Ovary (tissue), 9 donors: ENCODE measurements around the gene RCN1. TPM values are rescaled to one million over a fixed set of nuclear protein-coding genes. Genes with fewer than 3 reads are reported as not detected.

ENCODE experiments used
- DNase-seq, 5 donors: peaks; one replicate each; pipeline ENCODE4 v3.0.0-alpha.2; 2019 to 2020
- H3K27ac ChIP-seq, 2 donors: fragments of 200-600 bp; one replicate each; pipeline versions ENCODE4 v1.5.1 to v1.8.0; 2019 to 2022
- H3K27me3 ChIP-seq: fragments of 200-600 bp; one replicate; pipeline ENCODE4 v1.8.0; 2022
- H3K36me3 ChIP-seq: fragments of 200-600 bp; sonication (generic); one replicate; pipeline ENCODE4 v1.5.1; 2019
- H3K4me1 ChIP-seq: one replicate; pipeline ENCODE4 v1.8.1; 2013; ENCODE audit warnings: mild to moderate bottlenecking, moderate library complexity; ENCODE audit not compliant: insufficient read depth
- H3K4me3 ChIP-seq: fragments of 200-600 bp; sonication (generic); one replicate; pipeline ENCODE4 v1.5.1; 2017
- H3K9me3 ChIP-seq, 2 donors: fragments of 200-600 bp in 1 of 2; sonication (generic) in 1 of 2; one replicate each; pipeline versions ENCODE4 v1.5.1 to v1.8.1; 2013 to 2019; ENCODE audit warnings: mild to moderate bottlenecking in 1 of 2, moderate library complexity in 1 of 2
- EP300 ChIP-seq: sonication (generic); formaldehyde crosslinking; IDR thresholded peaks from one replicate; pipeline ENCODE4 v1.6.1; 2017; ENCODE audit warnings: antibody characterized with exemption
- POLR2A ChIP-seq: fragments of 450-650 bp; IDR thresholded peaks from one replicate; pipeline ENCODE4 v1.6.1; 2017; ENCODE audit warnings: antibody characterized with exemption, mild to moderate bottlenecking, moderate library complexity
- WGBS, 3 donors: extraction: QIAGEN DNeasy Blood & Tissue Kit in 1 of 3; methylation state at CpG; one replicate each; pipeline versions ENCODE4 v1.1.5 to v1.1.7; 2013 to 2017; 5-methylcytosine and 5-hydroxymethylcytosine counted together
- intact Hi-C, 4 donors: fragments of 100-400 bp; cut with DNase I; formaldehyde crosslinking; loops; one replicate each; pipeline versions ENCODE4 v1.11.0 to v1.15.1; 2022 to 2023
- polyA plus RNA-seq, 2 donors: library from polyadenylated mRNA; stranded (reverse); fragments of 200-250 nt in 1 of 2; fragments of 350-450 nt in 1 of 2; fragmentation: Illumina TruSeq in 1 of 2; extraction: RNeasy Lipid Tissue Mini Kit (QIAGEN cat#74804) in 1 of 2; gene quantifications; one replicate each; pipeline ENCODE4 v1.2.3, GENCODE V29; 2013 to 2014
- total RNA-seq, 7 donors: library from RNA; depleted of rRNA in 2 of 7; stranded (reverse); fragments of >200 nt in 2 of 7; fragmentation: NEBNext Ultra II Directional in 3 of 7; extraction: Animal tissue kit (Norgen Biotek cat#: 25700) in 3 of 7; gene quantifications; one replicate each; pipeline versions ENCODE4 v1.1.0 to v1.2.4, GENCODE V29; 2016 to 2023
- TF ChIP-seq, protein P1 (sequence below), 3 donors: fragments of 450-650 bp in 2 of 3; fragments of 200-600 bp in 1 of 3; IDR thresholded peaks; one replicate each; pipeline versions ENCODE4 v1.5.1 to v1.8.0; 2016 to 2022; ENCODE audit warnings: antibody characterized with exemption in 3 of 3, mild to moderate bottlenecking in 1 of 3
- donor health status: DM: no; HTN: no; CAD: no; lungs with moderate emphysema.
- donor health status: DM: no; HTN: no; CAD: no.
- donor health status: Bipolar disorder and iron deficiency.
- donor health status: DM: yes; HTN: yes; CAD: no.
- donor health status: DM: no; HTN: no; CAD: no.
- donor health status: DM: yes; HTN: yes; CAD: no.

The RCN1 gene
- total and polyA plus RNA-seq, 9 donors = 49.7 to 221 (median 89.6) TPM

DNA sequence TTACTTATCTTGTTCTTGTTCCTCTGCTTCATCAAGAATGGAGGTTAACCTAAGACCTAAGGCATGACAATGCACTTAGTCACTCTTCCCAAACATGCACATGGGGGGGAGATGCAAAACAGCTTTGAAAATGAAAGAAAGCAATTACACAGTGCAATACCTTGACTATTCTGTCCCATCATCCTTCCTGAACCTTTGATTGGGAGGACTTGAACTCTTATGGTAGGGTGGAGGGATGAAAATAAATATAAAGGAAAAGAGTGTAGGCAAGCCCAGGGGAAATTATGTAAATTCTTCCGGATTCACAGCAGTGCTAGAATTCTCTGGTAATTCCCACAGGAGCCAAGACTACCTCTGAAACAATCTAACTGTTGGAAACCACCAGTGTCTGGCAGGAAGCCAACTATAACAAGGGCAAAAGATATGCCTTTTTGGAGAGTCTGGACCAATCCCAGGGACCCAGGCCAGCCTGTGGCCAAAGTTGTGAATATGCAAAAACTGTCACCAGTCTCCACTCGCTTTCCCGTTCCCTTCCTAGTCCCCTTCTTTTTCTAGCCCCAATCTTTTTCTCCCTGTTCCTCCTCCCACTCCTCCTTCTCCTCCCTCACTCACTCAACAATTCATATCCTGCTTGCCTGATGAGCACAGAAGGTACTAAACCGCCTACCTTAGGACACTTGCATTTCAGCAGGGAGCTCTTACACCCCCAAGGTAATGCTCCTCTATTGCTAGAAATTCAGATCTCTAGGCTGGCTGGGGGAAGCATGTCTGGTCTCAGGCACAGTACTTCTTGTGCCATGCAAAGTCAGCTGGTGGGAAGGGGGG lies 2.5 kb upstream of the RCN1 start:
- intact Hi-C loops = no loop called here
- no peaks in the 10 kb centered on the region for H3K27me3 ChIP-seq
- no peak overlapping the region for H3K27ac ChIP-seq
- H3K4me3 ChIP-seq = no peak overlapping the region
- peak; percentile 62 to 77 (median 72) for DNase-seq
- peaks cover 18% of the 10 kb centered on the region for H3K4me1 ChIP-seq
- TF ChIP-seq EP300 (no peak), POLR2A (no peak)
- TF ChIP-seq, protein P1, sequence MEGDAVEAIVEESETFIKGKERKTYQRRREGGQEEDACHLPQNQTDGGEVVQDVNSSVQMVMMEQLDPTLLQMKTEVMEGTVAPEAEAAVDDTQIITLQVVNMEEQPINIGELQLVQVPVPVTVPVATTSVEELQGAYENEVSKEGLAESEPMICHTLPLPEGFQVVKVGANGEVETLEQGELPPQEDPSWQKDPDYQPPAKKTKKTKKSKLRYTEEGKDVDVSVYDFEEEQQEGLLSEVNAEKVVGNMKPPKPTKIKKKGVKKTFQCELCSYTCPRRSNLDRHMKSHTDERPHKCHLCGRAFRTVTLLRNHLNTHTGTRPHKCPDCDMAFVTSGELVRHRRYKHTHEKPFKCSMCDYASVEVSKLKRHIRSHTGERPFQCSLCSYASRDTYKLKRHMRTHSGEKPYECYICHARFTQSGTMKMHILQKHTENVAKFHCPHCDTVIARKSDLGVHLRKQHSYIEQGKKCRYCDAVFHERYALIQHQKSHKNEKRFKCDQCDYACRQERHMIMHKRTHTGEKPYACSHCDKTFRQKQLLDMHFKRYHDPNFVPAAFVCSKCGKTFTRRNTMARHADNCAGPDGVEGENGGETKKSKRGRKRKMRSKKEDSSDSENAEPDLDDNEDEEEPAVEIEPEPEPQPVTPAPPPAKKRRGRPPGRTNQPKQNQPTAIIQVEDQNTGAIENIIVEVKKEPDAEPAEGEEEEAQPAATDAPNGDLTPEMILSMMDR (IDR thresholded peaks at IDR 0.05) = no peak
- H3K36me3 ChIP-seq = no peaks in the 10 kb centered on the region
- H3K9me3 ChIP-seq = no peaks in the 10 kb centered on the region
- WGBS, 3 donors = 10 to 16% (median 13%) methylated on average over 4 of the region's 4 CpGs

DNA sequence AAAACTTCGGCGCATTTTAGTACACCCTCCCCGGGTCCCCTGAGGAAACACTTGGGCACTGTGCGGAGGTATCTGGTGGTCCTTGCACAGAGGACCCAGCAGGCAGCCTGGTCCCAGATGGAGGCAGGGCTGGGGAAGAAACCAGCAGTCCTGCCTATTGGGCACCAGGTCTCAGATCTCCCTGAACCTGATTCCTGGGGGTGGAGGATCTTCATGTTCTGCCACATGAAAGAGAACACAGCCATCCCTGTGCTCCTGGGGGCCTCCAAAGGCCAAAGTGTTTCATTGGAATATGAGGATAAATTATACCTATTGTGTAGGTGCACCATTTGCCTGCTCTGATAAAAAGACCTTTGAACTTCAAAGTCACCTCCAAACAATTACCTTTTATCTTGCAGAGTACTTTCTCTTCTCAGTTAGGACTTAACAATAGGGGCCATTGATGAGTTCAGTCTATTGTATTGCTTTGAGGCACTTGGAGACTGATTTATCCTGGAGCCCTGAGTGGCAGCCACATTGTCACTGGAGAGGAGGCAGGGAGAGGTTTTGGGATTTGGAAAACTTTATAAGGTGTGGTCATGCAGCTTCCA lies 1.8 kb downstream of the RCN1 start:
- TF ChIP-seq, protein P1 (IDR thresholded peaks at IDR 0.05) = no peak
- no peak for TF ChIP-seq POLR2A
- TF ChIP-seq EP300 = no peak
- peak in 2 of 5 donors; percentile 24 to 27 for DNase-seq
- Histone ChIP-seq H3K4me1 (peaks cover 16% of the 10 kb centered on the region), H3K4me3 (peak overlapping the region; percentile 64), H3K9me3 (no peaks in the 10 kb centered on the region), H3K27ac (peak overlapping the region in 1 of 2 donors; percentile 94), H3K36me3 (no peaks in the 10 kb centered on the region), H3K27me3 (no peaks in the 10 kb centered on the region)
- intact Hi-C loops = no loop called here
- WGBS, 3 donors = 27 to 49% (median 48%) methylated on average over 4 of the region's 4 CpGs

DNA sequence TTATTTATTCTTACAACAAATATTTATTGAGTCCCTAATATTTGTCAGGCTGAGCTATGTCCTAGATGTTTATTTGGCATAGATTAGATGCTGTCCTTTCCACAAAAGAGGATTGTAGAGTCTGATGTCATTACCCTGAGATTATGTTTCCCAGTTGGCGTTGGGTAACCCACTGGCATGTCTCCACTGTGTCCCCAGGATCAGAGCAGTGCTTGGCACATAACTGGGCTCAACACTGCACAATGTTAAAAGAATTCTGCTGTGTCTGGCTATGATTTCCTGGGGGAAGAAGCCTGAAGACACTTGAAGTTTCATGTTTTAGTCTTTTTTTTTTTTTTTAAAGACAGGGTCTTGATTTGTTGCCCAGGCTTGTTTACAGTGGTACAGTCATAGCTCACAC lies 4.0 kb downstream of the RCN1 start:
- H3K36me3 ChIP-seq = no peaks in the 10 kb centered on the region
- WGBS, 3 donors = 74 to 94% (median 77%) methylated on average over 1 of the region's 1 CpG
- H3K9me3 ChIP-seq = no peaks in the 10 kb centered on the region
- H3K4me1 ChIP-seq = peaks cover 6% of the 10 kb centered on the region
- DNase-seq = no peak
- TF ChIP-seq, protein P1 (IDR thresholded peaks at IDR 0.05) = no peak
- TF ChIP-seq POLR2A = no peak
- TF ChIP-seq EP300 = no peak
- H3K27me3 ChIP-seq = no peaks in the 10 kb centered on the region
- H3K4me3 ChIP-seq = no peak overlapping the region
- no peak overlapping the region for H3K27ac ChIP-seq
- intact Hi-C loops = no loop called here

DNA sequence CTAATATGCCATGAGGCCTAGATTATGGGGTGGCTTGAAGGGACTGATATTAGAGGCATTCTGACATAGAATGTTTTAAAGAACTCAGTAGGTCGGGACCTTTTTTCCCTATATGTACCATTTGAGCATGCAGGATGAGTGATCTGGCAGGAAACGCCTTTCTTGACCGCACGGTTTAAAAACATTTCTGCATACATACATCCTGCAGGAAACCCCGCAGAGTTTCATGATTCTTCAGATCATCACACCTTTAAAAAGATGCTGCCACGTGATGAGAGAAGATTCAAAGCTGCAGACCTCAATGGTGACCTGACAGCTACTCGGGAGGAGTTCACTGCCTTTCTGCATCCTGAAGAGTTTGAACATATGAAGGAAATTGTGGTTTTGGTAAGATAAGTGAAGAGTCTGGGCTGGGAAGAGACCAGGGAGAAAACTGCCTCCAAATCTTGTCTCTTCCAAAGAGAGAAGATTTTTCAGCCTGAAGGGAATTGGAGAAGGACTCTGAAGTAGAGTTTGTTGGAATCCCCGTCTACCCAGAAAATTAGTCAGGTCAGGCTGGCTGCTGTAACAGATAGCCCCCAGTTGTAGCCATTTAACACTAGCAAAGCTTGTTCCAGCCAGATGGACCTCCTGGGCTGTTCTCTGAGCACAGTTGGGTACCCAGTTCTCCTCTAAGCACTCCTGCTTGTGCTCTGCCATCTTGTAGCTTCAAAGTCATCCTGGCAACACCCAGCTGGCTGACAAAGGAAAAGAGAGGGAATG lies 7.4 kb downstream of the RCN1 start:
- intact Hi-C loops = no loop called here
- H3K9me3 ChIP-seq = no peaks in the 10 kb centered on the region
- H3K4me3 ChIP-seq = no peak overlapping the region
- peaks cover 1% of the 10 kb centered on the region for H3K4me1 ChIP-seq
- no peak for TF ChIP-seq POLR2A
- TF ChIP-seq, protein P1 (IDR thresholded peaks at IDR 0.05) = no peak
- TF ChIP-seq EP300 = no peak
- H3K36me3 ChIP-seq = no peaks in the 10 kb centered on the region
- 94 to 96% (median 95%) methylated on average over 8 of the region's 8 CpGs for WGBS, 3 donors
- no peak overlapping the region for H3K27ac ChIP-seq
- DNase-seq = no peak
- H3K27me3 ChIP-seq = no peaks in the 10 kb centered on the region
